Thyroid gland (tissue), 4 donors: ENCODE results near the gene CST7. TPM values are rescaled to one million over a fixed set of nuclear protein-coding genes. Genes with fewer than 3 reads are reported as not detected.

Experiments
- DNase-seq, 2 donors: peaks; one replicate each; pipeline ENCODE4 v3.0.0-alpha.2; 2019
- H3K27ac ChIP-seq, 3 donors: fragments of 200-600 bp; sonication (generic); 1 replicate in 2 of 3; 2 replicates in 1 of 3; pipeline ENCODE4 v1.5.1; 2016 to 2019; ENCODE audit warnings: mild to moderate bottlenecking in 1 of 3, moderate library complexity in 1 of 3
- H3K27me3 ChIP-seq: fragments of 200-600 bp; sonication (generic); one replicate; pipeline ENCODE4 v1.5.1; 2019
- H3K36me3 ChIP-seq, 2 donors: fragments of 200-600 bp; sonication (generic); one replicate each; pipeline ENCODE4 v1.5.1; 2016 to 2019
- H3K4me1 ChIP-seq, 2 donors: fragments of 200-600 bp; sonication (generic); one replicate each; pipeline ENCODE4 v1.5.1; 2017 to 2019
- H3K4me3 ChIP-seq, 3 donors: fragments of 200-600 bp; sonication (generic); replicated peaks in 1 of 3; 1 replicate in 2 of 3; 2 replicates in 1 of 3; pipeline ENCODE4 v1.5.1; 2016; ENCODE audit warnings: mild to moderate bottlenecking in 1 of 3
- H3K9me3 ChIP-seq: fragments of 200-600 bp; sonication (generic); one replicate; pipeline ENCODE4 v1.5.1; 2017
- POLR2A ChIP-seq, 2 donors: fragments of 450-650 bp; IDR thresholded peaks; one replicate each; pipeline ENCODE4 v1.6.1; 2017; ENCODE audit warnings: antibody characterized with exemption in 2 of 2, mild to moderate bottlenecking in 2 of 2, moderate library complexity in 1 of 2
- WGBS, 2 donors: methylation state at CpG; one replicate each; pipeline ENCODE4 v1.1.5; 2017; 5-methylcytosine and 5-hydroxymethylcytosine counted together
- intact Hi-C: fragments of 100-400 bp; cut with DNase I; formaldehyde crosslinking; loops from one replicate; pipeline ENCODE4 v1.15.1; 2023
- total RNA-seq, 4 donors: library from RNA; depleted of rRNA; stranded (reverse); fragments of >200 nt; gene quantifications; one replicate each; pipeline ENCODE4 v1.2.3, GENCODE V29; 2016
- TF ChIP-seq, protein P1 (sequence below), 6 experiments: fragments of 200-600 bp in 3 of 6; fragments of 450-650 bp in 3 of 6; sonication (generic) in 3 of 6; IDR thresholded peaks; one replicate each; pipeline ENCODE4 v1.5.1; 2016 to 2019; ENCODE audit warnings: antibody characterized with exemption in 6 of 6, mild to moderate bottlenecking in 2 of 6, inconsistent platforms in 1 of 6, moderate library complexity in 1 of 6

Gene CST7
- total RNA-seq, 4 donors from 2014 or later, result 1.3 to 3.6 (median 2.5) TPM

GRCh38 chr20:24934101-24934661 lies 14.9 kb upstream of the CST7 start:
- WGBS, 2 donors, result 80 to 97% methylated on average over 3 to 6 of the region's 9 CpGs
- no peak for DNase-seq

GRCh38 chr20:24934716-24935115 lies 14.4 kb upstream of the CST7 start:
- intact Hi-C loops, result loop anchor here (10.0 kb wide), 1 partner anchor 50 kb away; no protein-coding TSS in a partner anchor

More at GRCh38 chr20:24934101-24934661, 14.9 kb upstream of the CST7 start:
- intact Hi-C loops, result loop anchor here (10.0 kb wide), 1 partner anchor 51 kb away; no protein-coding TSS in a partner anchor
- Histone ChIP-seq H3K4me1 (peaks cover 21% of the 10 kb centered on the region in 2 donors), H3K4me3 (no peak overlapping the region), H3K27me3 (no peaks in the 10 kb centered on the region), H3K36me3 (no peaks in the 10 kb centered on the region), H3K9me3 (no peaks in the 10 kb centered on the region), H3K27ac (no peak overlapping the region)
- TF ChIP-seq POLR2A (IDR thresholded peaks at IDR 0.05), result no peak
- TF ChIP-seq, protein P1, sequence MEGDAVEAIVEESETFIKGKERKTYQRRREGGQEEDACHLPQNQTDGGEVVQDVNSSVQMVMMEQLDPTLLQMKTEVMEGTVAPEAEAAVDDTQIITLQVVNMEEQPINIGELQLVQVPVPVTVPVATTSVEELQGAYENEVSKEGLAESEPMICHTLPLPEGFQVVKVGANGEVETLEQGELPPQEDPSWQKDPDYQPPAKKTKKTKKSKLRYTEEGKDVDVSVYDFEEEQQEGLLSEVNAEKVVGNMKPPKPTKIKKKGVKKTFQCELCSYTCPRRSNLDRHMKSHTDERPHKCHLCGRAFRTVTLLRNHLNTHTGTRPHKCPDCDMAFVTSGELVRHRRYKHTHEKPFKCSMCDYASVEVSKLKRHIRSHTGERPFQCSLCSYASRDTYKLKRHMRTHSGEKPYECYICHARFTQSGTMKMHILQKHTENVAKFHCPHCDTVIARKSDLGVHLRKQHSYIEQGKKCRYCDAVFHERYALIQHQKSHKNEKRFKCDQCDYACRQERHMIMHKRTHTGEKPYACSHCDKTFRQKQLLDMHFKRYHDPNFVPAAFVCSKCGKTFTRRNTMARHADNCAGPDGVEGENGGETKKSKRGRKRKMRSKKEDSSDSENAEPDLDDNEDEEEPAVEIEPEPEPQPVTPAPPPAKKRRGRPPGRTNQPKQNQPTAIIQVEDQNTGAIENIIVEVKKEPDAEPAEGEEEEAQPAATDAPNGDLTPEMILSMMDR (IDR thresholded peaks at IDR 0.05), result no peak

GRCh38 chr20:24935140-24935539 lies 13.9 kb upstream of the CST7 start:
- intact Hi-C loops, result loop anchor here (10.0 kb wide), 1 partner anchor 50 kb away; no protein-coding TSS in a partner anchor
- TF ChIP-seq, protein P1 (IDR thresholded peaks at IDR 0.05), result no peak
- no peak for TF ChIP-seq POLR2A (IDR thresholded peaks at IDR 0.05)
- no peak for DNase-seq

More at GRCh38 chr20:24934716-24935115, 14.4 kb upstream of the CST7 start:
- H3K36me3 ChIP-seq, result no peaks in the 10 kb centered on the region
- peaks cover 16% of the 10 kb centered on the region in 2 donors for H3K4me1 ChIP-seq
- WGBS, 2 donors, result 84 to 92% methylated on average over 3 of the region's 3 CpGs
- no peak for TF ChIP-seq POLR2A (IDR thresholded peaks at IDR 0.05)
- TF ChIP-seq, protein P1 (IDR thresholded peaks at IDR 0.05), result no peak
- no peaks in the 10 kb centered on the region for H3K9me3 ChIP-seq
- no peak for DNase-seq
- H3K27me3 ChIP-seq, result no peaks in the 10 kb centered on the region
- H3K27ac ChIP-seq, result no peak overlapping the region
- no peak overlapping the region for H3K4me3 ChIP-seq

DNA sequence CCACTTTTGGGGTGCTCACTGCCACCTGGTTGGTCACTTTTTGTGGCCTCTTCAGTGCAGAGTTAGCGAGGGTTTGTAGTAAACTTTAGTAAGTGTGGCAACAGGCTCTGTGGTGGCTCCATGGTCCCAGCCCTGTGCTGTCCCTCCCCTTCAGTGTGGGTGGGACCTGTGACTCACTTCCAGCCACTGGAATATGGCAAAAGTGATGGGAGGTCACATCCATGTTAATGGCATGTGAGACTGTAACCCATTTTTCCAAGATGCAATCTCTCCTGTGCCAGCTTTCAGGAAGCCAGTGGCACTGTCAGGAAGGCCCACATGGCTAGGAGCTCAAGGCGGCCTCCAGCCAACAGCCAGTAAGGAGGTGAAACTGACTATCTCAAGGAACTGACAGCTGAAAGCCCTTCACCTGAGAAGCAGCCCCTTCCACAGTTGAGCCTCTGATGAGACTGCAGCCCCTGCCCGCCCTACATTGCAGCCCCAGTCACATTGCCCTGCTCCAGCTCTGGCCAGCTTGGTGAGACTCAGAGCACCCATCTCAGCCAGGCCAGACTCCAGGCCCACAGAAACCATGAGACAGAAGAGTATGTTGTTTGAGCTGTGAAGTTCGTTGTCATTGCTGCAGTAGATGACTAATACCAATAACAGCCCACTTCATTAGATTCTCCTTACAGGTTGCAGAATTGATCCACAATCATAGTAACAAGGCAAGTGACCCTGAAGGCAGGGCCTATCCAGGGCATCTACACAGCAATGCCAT lies 13.1 kb upstream of the CST7 start:
- H3K36me3 ChIP-seq, result no peaks in the 10 kb centered on the region
- H3K4me1 ChIP-seq, result peaks cover 11% of the 10 kb centered on the region in 2 donors
- 98 to 100% methylated on average over 3 to 4 of the region's 4 CpGs for WGBS, 2 donors
- no peak overlapping the region for H3K4me3 ChIP-seq
- H3K9me3 ChIP-seq, result no peaks in the 10 kb centered on the region
- DNase-seq, result no peak
- no peaks in the 10 kb centered on the region for H3K27me3 ChIP-seq
- intact Hi-C loops, result loop anchor here (10.0 kb wide), 1 partner anchor 49 kb away; no protein-coding TSS in a partner anchor
- no peak overlapping the region for H3K27ac ChIP-seq
- TF ChIP-seq POLR2A (IDR thresholded peaks at IDR 0.05), result no peak
- TF ChIP-seq, protein P1 (IDR thresholded peaks at IDR 0.05), result no peak

More at GRCh38 chr20:24935140-24935539, 13.9 kb upstream of the CST7 start:
- H3K27ac ChIP-seq, result no peak overlapping the region
- peaks cover 12% of the 10 kb centered on the region in 2 donors for H3K4me1 ChIP-seq
- no peaks in the 10 kb centered on the region for H3K36me3 ChIP-seq
- WGBS, 2 donors, result 97 to 100% methylated on average over 3 of the region's 3 CpGs
- H3K27me3 ChIP-seq, result no peaks in the 10 kb centered on the region
- no peak overlapping the region for H3K4me3 ChIP-seq
- H3K9me3 ChIP-seq, result no peaks in the 10 kb centered on the region
